ENCODE data around the gene RNF224. TPM values are rescaled to one million over a fixed set of nuclear protein-coding genes. Genes with fewer than 3 reads are reported as not detected.

RNF224 gene
- total RNA-seq, 1 experiment from 2014 or later = 0.30 TPM

DNA sequence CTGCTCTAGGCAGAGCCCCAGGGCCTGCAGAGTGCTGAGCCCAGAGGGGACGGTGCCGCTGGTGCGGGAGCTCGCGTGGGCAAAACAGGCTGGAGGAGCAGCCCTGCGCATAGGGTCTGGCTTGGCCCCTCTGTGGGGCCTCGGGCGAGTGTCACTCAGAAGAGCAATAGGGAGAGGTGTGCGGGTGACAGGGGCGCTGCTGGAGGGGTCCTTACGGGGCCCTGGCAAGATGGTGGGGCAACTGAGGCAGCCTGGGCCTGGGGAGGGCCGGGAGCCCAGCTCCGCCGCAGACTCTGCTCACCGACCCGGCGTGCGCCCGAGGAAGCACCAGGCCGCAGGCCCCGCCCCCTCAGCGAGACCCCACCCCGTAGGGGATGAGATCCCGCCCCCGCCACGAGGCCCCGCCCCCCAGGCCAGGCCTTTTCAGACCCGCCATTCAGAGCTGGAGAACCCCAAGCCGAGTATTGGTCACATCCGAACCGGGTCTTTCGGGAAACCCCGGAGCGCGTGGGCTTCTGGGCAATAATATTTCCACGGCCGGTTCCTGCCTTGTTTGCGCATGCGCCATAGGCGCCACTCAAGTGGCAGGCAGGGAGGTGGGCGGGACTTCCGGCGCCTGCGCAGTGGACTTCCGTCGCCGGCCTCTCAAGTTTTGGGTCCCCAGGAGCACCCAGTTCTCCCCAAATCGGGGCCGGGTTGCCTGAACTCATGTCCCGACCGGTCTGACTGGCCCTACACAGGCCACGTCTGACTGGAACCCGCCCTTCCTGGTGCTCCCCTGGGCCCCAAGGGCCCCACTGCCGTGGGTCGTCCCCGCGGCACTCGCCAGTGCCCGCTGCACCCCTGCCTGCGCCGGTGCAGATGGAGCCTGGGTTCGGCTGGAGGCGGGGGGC is 4.0 kb upstream of the RNF224 start:
- Histone ChIP-seq H3K4me1 (ENCODE audit: control insufficient read depth in 1 of 2, insufficient read depth in 2 of 2, low read length in 2 of 2) (peaks cover 48 to 79% of the 10 kb centered on the region in 2 experiments), H3K36me3 (ENCODE audit: control insufficient read depth in 1 of 2, insufficient read depth in 2 of 2, low read length in 2 of 2) (no peaks in the 10 kb centered on the region), H2AFZ (ENCODE audit: low read depth, low read length, poor library complexity, severe bottlenecking) (no peak overlapping the region), H4K20me1 (ENCODE audit: insufficient read depth) (no peaks in the 10 kb centered on the region), H3K9ac (ENCODE audit: low read length) (peak overlapping the region; percentile 97), H3K27me3 (ENCODE audit: insufficient read depth, low read length) (no peaks in the 10 kb centered on the region), H3K27ac (ENCODE audit: low read depth, low read length) (peak overlapping the region; percentile 98), H3K9me3 (ENCODE audit: control insufficient read depth in 1 of 2, insufficient read depth in 1 of 2, low read depth in 1 of 2, low read length in 2 of 2) (no peaks in the 10 kb centered on the region), H3K4me2 (ENCODE audit: low read length) (peak overlapping the region; percentile 99), H3K79me2 (ENCODE audit: insufficient read depth, low read length) (no peaks in the 10 kb centered on the region), H3K4me3 (replicated peaks in 1 of 2; ENCODE audit: low read depth in 1 of 2, low read length in 2 of 2) (peak overlapping the region; percentile 82 to 99), H3K9me2 (ENCODE audit: insufficient read depth) (no peaks in the 10 kb centered on the region)
- intact Hi-C loops (cut with micrococcal nuclease) = loop anchor here (2.0 to 10.0 kb wide), 3 partner anchors 19 to 439 kb away; partner anchors contain the start of genes NDOR1 and TMEM203
- peak; percentile 97 for DNase-seq (ENCODE audit: low read depth, low spot score)
- TF ChIP-seq SP1 (IDR thresholded peaks at IDR 0.05; ENCODE audit: low read depth) = no peak
- no peak for TF ChIP-seq MAX (IDR thresholded peaks at IDR 0.05)
- no peak for TF ChIP-seq CTCF (IDR thresholded peaks at IDR 0.05 in 2 of 3, conservative IDR thresholded peaks at IDR 0.05 in 1 of 3; ENCODE audit: borderline replicate concordance in 1 of 3, insufficient read depth in 1 of 3, low read depth in 2 of 3, low read length in 2 of 3)
- peak; percentile 24 for TF ChIP-seq ZFX (IDR thresholded peaks at IDR 0.05)
- TF ChIP-seq ELF1 (IDR thresholded peaks at IDR 0.05; ENCODE audit: borderline replicate concordance, low read depth) = no peak
- TF ChIP-seq YY1 (IDR thresholded peaks at IDR 0.05; ENCODE audit: extremely low read depth, insufficient replicate concordance, low read depth, low read length) = peak; percentile 83
- TF ChIP-seq POLR2A (IDR thresholded peaks at IDR 0.05; ENCODE audit: borderline replicate concordance, extremely low read depth, insufficient read depth, insufficient read length) = peak; percentile 58
- TF ChIP-seq ZNF274 (IDR thresholded peaks at IDR 0.05; ENCODE audit: low read depth, low read length) = no peak
- TF ChIP-seq POLR2AphosphoS5 (IDR thresholded peaks at IDR 0.05; ENCODE audit: low read depth, low read length) = peak; percentile 89
- no peak for TF ChIP-seq SIN3A (IDR thresholded peaks at IDR 0.05; ENCODE audit: low read depth)
- TF ChIP-seq RAD21 (IDR thresholded peaks at IDR 0.05; ENCODE audit: low read depth) = no peak
- ChIA-PET RAD21 (ENCODE audit: low non-redundant PET in 1 of 2, low total read pairs in 2 of 2, uncharacterized antibody in 2 of 2, unreplicated experiment in 2 of 2) (interaction anchor here (0.5 to 0.6 kb wide), 4 partner anchors 33 to 78 kb away, joined by 3 to 5 read pairs (median 3); no protein-coding TSS in a partner anchor), CTCF (interaction anchor here (1.0 to 3.2 kb wide), 8 partner anchors 9 to 177 kb away, joined by 3 to 16 read pairs (median 8); partner anchors contain the start of genes NELFB, NPDC1 and SAPCD2), POLR2A (interaction anchor here (0.5 to 1.6 kb wide), 13 partner anchors 9 to 222 kb away, joined by 3 to 19 read pairs (median 4); partner anchors contain the start of genes MAN1B1, NDOR1, SSNA1 and TMEM203)
- ATAC-seq = peak; percentile 69
- BruUV-seq (replicated peaks) = no TSS peak

All from HCT116 (cell line).